ENCODE results near the gene TBC1D23.

The TBC1D23 gene

GRCh38 chr3:100359035-100359434 lies 98.2 kb downstream of the TBC1D23 start:
- DNase-seq = no peak

- no peak for DNase-seq
Observed at GRCh38 chr3:100360757-100361496, 100.1 kb downstream of the TBC1D23 start.

GRCh38 chr3:100361897-100362296 lies 101.1 kb downstream of the TBC1D23 start:
- DNase-seq = no peak

GRCh38 chr3:100364421-100364820 lies 103.6 kb downstream of the TBC1D23 start:
- no peak for DNase-seq

- DNase-seq = no peak
Observed at GRCh38 chr3:100366424-100366823, 105.6 kb downstream of the TBC1D23 start.

GRCh38 chr3:100368441-100368840 lies 107.6 kb downstream of the TBC1D23 start:
- DNase-seq = no peak

- no peak for DNase-seq
Observed at GRCh38 chr3:100370756-100371155, 110.0 kb downstream of the TBC1D23 start.

- DNase-seq = no peak
Observed at GRCh38 chr3:100374521-100374920, 113.7 kb downstream of the TBC1D23 start.

Data from 8988T (cell line).